ENCODE measurements around the gene TF. TPM values are rescaled to one million over a fixed set of nuclear protein-coding genes. Genes with fewer than 3 reads are reported as not detected.

Gene TF
- 1,294 TPM for total RNA-seq

DNA sequence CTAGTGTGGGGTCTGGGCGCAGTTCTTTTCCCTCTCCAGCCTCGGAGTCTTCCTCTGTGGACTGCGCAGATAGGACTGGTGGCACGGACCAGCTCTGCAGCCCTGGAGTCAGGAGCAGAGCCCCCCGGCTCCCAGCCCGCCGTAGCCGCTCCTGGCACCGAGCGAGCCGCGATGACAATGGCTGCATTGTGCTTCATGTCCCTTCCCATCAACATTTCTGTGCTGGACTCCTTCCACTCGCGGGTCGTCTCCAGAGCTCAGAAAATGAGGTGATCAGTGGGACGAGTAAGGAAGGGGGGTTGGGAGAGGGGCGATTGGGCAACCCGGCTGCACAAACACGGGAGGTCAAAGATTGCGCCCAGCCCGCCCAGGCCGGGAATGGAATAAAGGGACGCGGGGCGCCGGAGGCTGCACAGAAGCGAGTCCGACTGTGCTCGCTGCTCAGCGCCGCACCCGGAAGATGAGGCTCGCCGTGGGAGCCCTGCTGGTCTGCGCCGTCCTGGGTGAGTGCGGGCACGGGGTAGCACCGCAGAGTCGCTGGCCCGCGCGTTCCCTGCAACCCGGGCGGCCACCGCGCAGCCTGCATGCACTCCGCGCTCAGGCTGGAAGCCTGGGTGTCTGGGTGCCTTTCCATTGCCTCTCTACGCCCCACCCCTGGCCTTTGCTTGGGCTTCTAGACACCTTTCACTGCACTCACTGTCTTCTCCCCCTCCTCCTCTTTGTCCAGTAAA lies at the start of gene TF:
Gene TF, plus strand, starts transcription at position 413 of the 731 bp plus-strand sequence. Its CDS starts 48 bp downstream, at position 461.

DNA sequence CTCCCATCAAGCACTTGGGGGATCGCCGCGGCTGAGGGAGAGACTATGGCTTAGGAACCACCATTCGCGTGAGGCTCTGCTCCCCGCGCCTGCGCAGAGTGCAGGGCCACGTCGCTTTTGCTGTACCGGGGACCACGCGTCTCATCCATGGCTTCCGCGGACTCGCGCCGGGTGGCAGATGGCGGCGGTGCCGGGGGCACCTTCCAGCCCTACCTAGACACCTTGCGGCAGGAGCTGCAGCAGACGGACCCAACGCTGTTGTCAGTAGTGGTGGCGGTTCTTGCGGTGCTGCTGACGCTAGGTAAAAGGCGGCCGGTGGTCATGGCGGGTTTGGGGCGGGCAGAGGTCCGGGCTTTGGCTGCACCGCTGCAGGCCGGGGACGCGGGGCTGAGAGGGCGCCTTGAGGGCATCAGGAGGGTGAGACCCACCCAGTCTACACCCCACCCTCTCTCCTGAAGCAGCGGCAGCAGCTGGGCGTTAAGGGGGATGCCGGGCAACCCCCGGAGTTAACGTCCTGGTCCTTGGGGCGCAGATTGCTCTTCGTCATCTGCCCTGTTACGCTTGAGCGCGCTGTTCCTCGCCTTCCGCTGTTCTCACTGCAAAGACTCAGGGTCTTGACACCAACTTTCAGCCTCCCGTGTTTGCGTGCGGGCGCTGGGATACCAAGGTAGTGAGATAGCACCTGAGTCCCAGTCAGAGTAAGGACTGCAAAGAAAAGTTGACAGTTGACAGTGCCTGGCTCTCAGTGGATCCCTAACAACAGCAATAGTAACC lies 59.7 kb downstream of the TF start, which contains the start of gene SRPRB:
Gene SRPRB, plus strand, starts transcription at position 114 of the 774 bp plus-strand sequence. Its CDS starts 34 bp downstream, at position 148.

Other genes starting within 250 kb of the TF start
- gene CDV3, start 172.7 kb upstream of the TF start, total RNA-seq, result 145 TPM
- gene TOPBP1, start 84.5 kb upstream of the TF start, total RNA-seq, result 51.4 TPM
- gene SRPRB, start 59.4 kb downstream of the TF start, total RNA-seq, result 45.0 TPM
- gene RAB6B, start 149.5 kb downstream of the TF start, total RNA-seq, result 38.7 TPM